IMR-90 (cell line): Measurements from ENCODE around the gene PTGER2. TPM values are rescaled to one million over a fixed set of nuclear protein-coding genes. Genes with fewer than 3 reads are reported as not detected.

Experiments used
- ATAC-seq: fragments of 200-7000 bp; cut with Tn5 transposase; 2 replicates; pipeline ENCODE4 v1.9.1; 2020; ENCODE audit warnings: low read depth, mild to moderate bottlenecking, moderate library complexity
- BruUV-seq: library from RNA; stranded (reverse); fragments of 400-500 nt; replicated peaks from 2 replicates; lab custom pipeline; 2021; lab: Mats Ljungman, UMichigan
- CTCF ChIA-PET: fragments of 300-600 bp; formaldehyde crosslinking; extraction: SDS; loops from one replicate; lab custom pipeline; 2021; ENCODE audit warnings: antibody characterized with exemption; lab: Yijun Ruan, JAX
- POLR2A ChIA-PET: fragments of 300-600 bp; sonication (Branson Sonifier 250); formaldehyde crosslinking; loops from one replicate; lab custom pipeline; 2022; ENCODE audit warnings: antibody characterized with exemption; ENCODE audit not compliant: unreplicated experiment; lab: Charles Lee
- DNase-seq: peaks from one replicate; pipeline ENCODE4 v3.0.0; 2013
- H2AFZ ChIP-seq: replicated peaks from 2 replicates; pipeline ENCODE3; 2013; ENCODE audit warnings: low read length, mild to moderate bottlenecking; ENCODE audit not compliant: poor library complexity
- H2AK5ac ChIP-seq: 2 replicates; pipeline ENCODE4 v1.6.1; 2013; ENCODE audit warnings: low read depth, low read length, inconsistent platforms
- H2AK9ac ChIP-seq: replicated peaks from 2 replicates; pipeline ENCODE3; 2013; ENCODE audit warnings: mild to moderate bottlenecking, low read depth, low read length, moderate library complexity; ENCODE audit not compliant: poor library complexity
- H2BK120ac ChIP-seq: 2 replicates; pipeline ENCODE4 v1.6.1; 2013; ENCODE audit warnings: low read depth, low read length, inconsistent platforms
- H2BK15ac ChIP-seq: 3 replicates; pipeline ENCODE4 v1.6.1; 2013; ENCODE audit warnings: low read depth, low read length, inconsistent platforms
- H2BK20ac ChIP-seq: 2 replicates; pipeline ENCODE4 v1.6.1; 2013; ENCODE audit warnings: low read depth, mild to moderate bottlenecking, inconsistent platforms, low read length, moderate library complexity
- H2BK5ac ChIP-seq: 2 replicates; pipeline ENCODE4 v1.6.1; 2013; ENCODE audit warnings: mild to moderate bottlenecking, low read depth, low read length, inconsistent platforms; ENCODE audit not compliant: poor library complexity, severe bottlenecking
- H3K14ac ChIP-seq: replicated peaks from 2 replicates; pipeline ENCODE4 v1.6.1; 2013; ENCODE audit warnings: low read depth, low read length, inconsistent platforms
- H3K18ac ChIP-seq: 2 replicates; pipeline ENCODE4 v1.6.1; 2013; ENCODE audit warnings: low read depth, low read length, control low read depth
- H3K23ac ChIP-seq: 2 replicates; pipeline ENCODE4 v1.6.1; 2013; ENCODE audit warnings: low read depth, low read length, inconsistent platforms
- H3K27ac ChIP-seq: 2 replicates; pipeline ENCODE4 v1.5.1; 2013; ENCODE audit warnings: mild to moderate bottlenecking, control low read depth, low read length; ENCODE audit not compliant: insufficient read depth
- H3K27me3 ChIP-seq: 2 replicates; pipeline ENCODE4 v1.6.1; 2013; ENCODE audit warnings: low read length; ENCODE audit not compliant: control insufficient read depth, insufficient read depth
- H3K36me3 ChIP-seq: 2 replicates; pipeline ENCODE4 v1.6.1; 2013; ENCODE audit warnings: low read length, mixed read lengths; ENCODE audit not compliant: control insufficient read depth, insufficient read depth
- H3K4ac ChIP-seq: 2 replicates; pipeline ENCODE4 v1.6.1; 2013; ENCODE audit warnings: low read depth, low read length, inconsistent platforms
- H3K4me1 ChIP-seq: 2 replicates; pipeline ENCODE4 v1.6.1; 2013; ENCODE audit warnings: low read length, mixed read lengths; ENCODE audit not compliant: control insufficient read depth, insufficient read depth
- H3K4me2 ChIP-seq: 2 replicates; pipeline ENCODE4 v1.6.1; 2013; ENCODE audit warnings: low read depth, mild to moderate bottlenecking, control low read depth, low read length, moderate library complexity
- H3K4me3 ChIP-seq: 2 replicates; pipeline ENCODE4 v1.5.1; 2013; ENCODE audit warnings: low read depth, mild to moderate bottlenecking, control low read depth, low read length, moderate library complexity; ENCODE audit not compliant: insufficient read depth
- H3K56ac ChIP-seq: 2 replicates; pipeline ENCODE4 v1.6.1; 2013; ENCODE audit warnings: low read length, inconsistent platforms; ENCODE audit not compliant: insufficient read depth; ENCODE audit errors: extremely low read depth
- H3K79me1 ChIP-seq, 2 experiments: 2 replicates each; pipeline ENCODE4 v1.6.1; 2013; ENCODE audit warnings: low read length in 2 of 2, inconsistent platforms in 1 of 2, low read depth in 1 of 2
- H3K9ac ChIP-seq: 2 replicates; pipeline ENCODE4 v1.6.1; 2013; ENCODE audit warnings: low read depth, low read length, control low read depth
- H3K9me1 ChIP-seq: 2 replicates; pipeline ENCODE4 v1.6.1; 2013; ENCODE audit warnings: low read length, inconsistent platforms; ENCODE audit not compliant: insufficient read depth
- H3K9me3 ChIP-seq: 2 replicates; pipeline ENCODE4 v1.6.1; 2013; ENCODE audit warnings: low read length; ENCODE audit not compliant: control insufficient read depth, insufficient read depth
- H4K20me1 ChIP-seq: 2 replicates; pipeline ENCODE4 v1.6.1; 2013; ENCODE audit warnings: low read length, inconsistent platforms; ENCODE audit not compliant: insufficient read depth
- H4K5ac ChIP-seq: 2 replicates; pipeline ENCODE4 v1.6.1; 2013; ENCODE audit warnings: mild to moderate bottlenecking, low read depth, low read length, control low read depth
- H4K8ac ChIP-seq, 2 experiments: 2 replicates each; pipeline ENCODE4 v1.6.1; 2013; ENCODE audit warnings: low read depth in 2 of 2, low read length in 2 of 2, control low read depth in 1 of 2, inconsistent platforms in 1 of 2
- H4K91ac ChIP-seq: 2 replicates; pipeline ENCODE4 v1.6.1; 2013; ENCODE audit warnings: low read depth, low read length, inconsistent platforms; ENCODE audit not compliant: insufficient read depth
- BHLHE40 ChIP-seq: fragments of 150-350 bp; IDR thresholded peaks from 2 replicates; pipeline ENCODE4 v1.6.1; 2016; ENCODE audit warnings: mild to moderate bottlenecking, low read depth, low read length
- CEBPB ChIP-seq: IDR thresholded peaks from 2 replicates; pipeline ENCODE4 v1.6.1; 2012; ENCODE audit warnings: low read depth, low read length, improper control_type of control experiment
- CHD1 ChIP-seq: IDR thresholded peaks from 2 replicates; pipeline ENCODE4 v1.6.1; 2012; ENCODE audit warnings: low read depth, low read length, improper control_type of control experiment
- FOS ChIP-seq: fragments of 150-350 bp; IDR thresholded peaks from 2 replicates; pipeline ENCODE4 v1.6.1; 2016; ENCODE audit warnings: low read depth, low read length
- MAFK ChIP-seq: IDR thresholded peaks from 2 replicates; pipeline ENCODE4 v1.6.1; 2012; ENCODE audit warnings: low read depth, low read length, improper control_type of control experiment
- MAZ ChIP-seq: IDR thresholded peaks from 2 replicates; pipeline ENCODE4 v1.6.1; 2012; ENCODE audit warnings: low read depth, mild to moderate bottlenecking, low read length, improper control_type of control experiment, moderate library complexity, borderline replicate concordance
- MXI1 ChIP-seq: IDR thresholded peaks from 2 replicates; pipeline ENCODE4 v1.6.1; 2012; ENCODE audit warnings: low read depth, mild to moderate bottlenecking, low read length, moderate library complexity, borderline replicate concordance
- NFE2L2 ChIP-seq: fragments of 150-350 bp; IDR thresholded peaks from 2 replicates; pipeline ENCODE4 v1.6.1; 2016; ENCODE audit warnings: low read depth, mild to moderate bottlenecking, low read length
- POLR2A ChIP-seq: IDR thresholded peaks from 2 replicates; pipeline ENCODE4 v1.6.1; 2012; ENCODE audit warnings: mild to moderate bottlenecking, low read depth, low read length
- RAD21 ChIP-seq: IDR thresholded peaks from 2 replicates; pipeline ENCODE4 v1.6.1; 2012; ENCODE audit warnings: low read length, improper control_type of control experiment
- RCOR1 ChIP-seq: IDR thresholded peaks from 2 replicates; pipeline ENCODE4 v1.6.1; 2012; ENCODE audit warnings: mild to moderate bottlenecking, low read length, improper control_type of control experiment; ENCODE audit not compliant: insufficient replicate concordance
- RFX5 ChIP-seq: IDR thresholded peaks from 2 replicates; pipeline ENCODE4 v1.8.0; 2012; ENCODE audit warnings: low read depth, mild to moderate bottlenecking, low read length, moderate library complexity
- SMC3 ChIP-seq: fragments of 150-350 bp; IDR thresholded peaks from 2 replicates; pipeline ENCODE4 v1.6.1; 2016; ENCODE audit warnings: low read depth, mild to moderate bottlenecking, antibody characterized with exemption, low read length, moderate library complexity
- WGBS, 2 experiments: methylation state at CpG; one replicate each; pipeline versions ENCODE4 v1.1.5 to v1.1.7; 2013; ENCODE audit warnings: missing lambda C conversion rate in 2 of 2; ENCODE audit not compliant: insufficient read length in 1 of 2; ENCODE audit errors: extremely low coverage in 2 of 2; 5-methylcytosine and 5-hydroxymethylcytosine counted together
- dilution Hi-C: fragments of 300-500 bp; cut with HindIII; formaldehyde crosslinking; loops from one replicate; pipeline ENCODE4 v1.14.3; 2018; ENCODE audit warnings: low sequenced_read_pairs; ENCODE audit not compliant: unreplicated experiment
- in situ Hi-C: fragments of 300-500 bp; cut with MboI; formaldehyde crosslinking; loops from 3 replicates; pipeline ENCODE4 v1.14.3; 2019; ENCODE audit warnings: low sequenced_read_pairs, inconsistent platforms, mixed read lengths
- intact Hi-C: fragments of 100-400 bp; cut with micrococcal nuclease; formaldehyde crosslinking; loops from 2 replicates; pipeline ENCODE4 v1.10.0; 2022
- polyA plus RNA-seq, 3 experiments: library from polyadenylated mRNA; depleted of rRNA; stranded (reverse); fragments of >200 nt; gene quantifications; 2 replicates each; pipeline ENCODE4 v1.2.3, GENCODE V29; 2012; ENCODE audit warnings: low replicate concordance in 1 of 3
- total RNA-seq: library from RNA; depleted of rRNA; stranded (reverse); fragments of >200 nt; gene quantifications from 2 replicates; pipeline ENCODE4 v1.2.3, GENCODE V29; 2012
- TF ChIP-seq, protein P1 (sequence below): fragments of 150-350 bp; IDR thresholded peaks from 2 replicates; pipeline ENCODE4 v1.6.1; 2016; ENCODE audit warnings: low read depth, mild to moderate bottlenecking, low read length, moderate library complexity, borderline replicate concordance
- TF ChIP-seq, protein P2 (sequence below): fragments of 150-350 bp; IDR thresholded peaks from 2 replicates; pipeline ENCODE4 v1.6.1; 2017; ENCODE audit warnings: mild to moderate bottlenecking, antibody characterized with exemption, low read length, low read depth
- TF ChIP-seq, protein P3 (sequence below): conservative IDR thresholded peaks from 2 replicates; pipeline ENCODE4 v1.5.1; 2012; ENCODE audit warnings: mild to moderate bottlenecking, low read depth, low read length, improper control_type of control experiment

PTGER2 gene
- total and polyA plus RNA-seq, 2 of the 4 experiments (the other 2 are of a cell fraction): 24.7 to 58.5 TPM

GRCh38 chr14:52283099-52283498 lies 31.0 kb upstream of the PTGER2 start:
- Histone ChIP-seq H3K27me3 (no peaks in the 10 kb centered on the region; the same call in 1 of the 2 replicates), H3K4ac (no peak overlapping the region), H2AFZ (no peak overlapping the region), H3K27ac (no peak overlapping the region), H3K36me3 (no peaks in the 10 kb centered on the region), H3K79me1 (no peaks in the 10 kb centered on the region), H3K9ac (no peak overlapping the region), H3K9me1 (no peaks in the 10 kb centered on the region), H3K56ac (no peak overlapping the region), H4K8ac (no peak overlapping the region), H4K5ac (no peak overlapping the region), H4K20me1 (no peaks in the 10 kb centered on the region), H3K18ac (no peak overlapping the region), H2AK9ac (no peak overlapping the region), H4K91ac (no peak overlapping the region), H3K9me3 (no peaks in the 10 kb centered on the region), H2BK15ac (no peak overlapping the region), H3K4me2 (no peak overlapping the region), H2BK20ac (no peak overlapping the region), H2BK5ac (no peak overlapping the region), H3K4me3 (no peak overlapping the region), H3K14ac (no peak overlapping the region), H3K23ac (no peak overlapping the region), H3K4me1 (peaks cover 2% of the 10 kb centered on the region), H2BK120ac (no peak overlapping the region), H2AK5ac (no peak overlapping the region)
- BruUV-seq: no TSS peak
- TF ChIP-seq POLR2A: no peak
- TF ChIP-seq RAD21: no peak
- TF ChIP-seq NFE2L2: no peak
- no peak for TF ChIP-seq RFX5
- no peak for TF ChIP-seq CEBPB
- TF ChIP-seq MAZ: no peak
- TF ChIP-seq FOS: no peak
- TF ChIP-seq SMC3: no peak
- TF ChIP-seq MAFK: no peak
- TF ChIP-seq, protein P1, sequence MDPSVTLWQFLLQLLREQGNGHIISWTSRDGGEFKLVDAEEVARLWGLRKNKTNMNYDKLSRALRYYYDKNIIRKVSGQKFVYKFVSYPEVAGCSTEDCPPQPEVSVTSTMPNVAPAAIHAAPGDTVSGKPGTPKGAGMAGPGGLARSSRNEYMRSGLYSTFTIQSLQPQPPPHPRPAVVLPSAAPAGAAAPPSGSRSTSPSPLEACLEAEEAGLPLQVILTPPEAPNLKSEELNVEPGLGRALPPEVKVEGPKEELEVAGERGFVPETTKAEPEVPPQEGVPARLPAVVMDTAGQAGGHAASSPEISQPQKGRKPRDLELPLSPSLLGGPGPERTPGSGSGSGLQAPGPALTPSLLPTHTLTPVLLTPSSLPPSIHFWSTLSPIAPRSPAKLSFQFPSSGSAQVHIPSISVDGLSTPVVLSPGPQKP: no peak
- no peak for TF ChIP-seq BHLHE40
- TF ChIP-seq, protein P2, sequence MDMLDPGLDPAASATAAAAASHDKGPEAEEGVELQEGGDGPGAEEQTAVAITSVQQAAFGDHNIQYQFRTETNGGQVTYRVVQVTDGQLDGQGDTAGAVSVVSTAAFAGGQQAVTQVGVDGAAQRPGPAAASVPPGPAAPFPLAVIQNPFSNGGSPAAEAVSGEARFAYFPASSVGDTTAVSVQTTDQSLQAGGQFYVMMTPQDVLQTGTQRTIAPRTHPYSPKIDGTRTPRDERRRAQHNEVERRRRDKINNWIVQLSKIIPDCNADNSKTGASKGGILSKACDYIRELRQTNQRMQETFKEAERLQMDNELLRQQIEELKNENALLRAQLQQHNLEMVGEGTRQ: no peak
- no peak for TF ChIP-seq RCOR1
- no peak for TF ChIP-seq CHD1
- no peak for TF ChIP-seq MXI1
- TF ChIP-seq, protein P3, sequence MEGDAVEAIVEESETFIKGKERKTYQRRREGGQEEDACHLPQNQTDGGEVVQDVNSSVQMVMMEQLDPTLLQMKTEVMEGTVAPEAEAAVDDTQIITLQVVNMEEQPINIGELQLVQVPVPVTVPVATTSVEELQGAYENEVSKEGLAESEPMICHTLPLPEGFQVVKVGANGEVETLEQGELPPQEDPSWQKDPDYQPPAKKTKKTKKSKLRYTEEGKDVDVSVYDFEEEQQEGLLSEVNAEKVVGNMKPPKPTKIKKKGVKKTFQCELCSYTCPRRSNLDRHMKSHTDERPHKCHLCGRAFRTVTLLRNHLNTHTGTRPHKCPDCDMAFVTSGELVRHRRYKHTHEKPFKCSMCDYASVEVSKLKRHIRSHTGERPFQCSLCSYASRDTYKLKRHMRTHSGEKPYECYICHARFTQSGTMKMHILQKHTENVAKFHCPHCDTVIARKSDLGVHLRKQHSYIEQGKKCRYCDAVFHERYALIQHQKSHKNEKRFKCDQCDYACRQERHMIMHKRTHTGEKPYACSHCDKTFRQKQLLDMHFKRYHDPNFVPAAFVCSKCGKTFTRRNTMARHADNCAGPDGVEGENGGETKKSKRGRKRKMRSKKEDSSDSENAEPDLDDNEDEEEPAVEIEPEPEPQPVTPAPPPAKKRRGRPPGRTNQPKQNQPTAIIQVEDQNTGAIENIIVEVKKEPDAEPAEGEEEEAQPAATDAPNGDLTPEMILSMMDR: no peak
- POLR2A ChIA-PET: no interaction called here
- CTCF ChIA-PET: interaction anchor here (0.7 to 1.3 kb wide), 2 partner anchors 17 to 41 kb away, joined by 3 read pairs; no protein-coding TSS in a partner anchor
- dilution Hi-C loops (no loop called here), in situ Hi-C loops (no loop called here), intact Hi-C loops (no loop called here)
- no CpG with 5 or more reads among the region's 2 CpGs for WGBS, 2 experiments
- no peak for ATAC-seq
- DNase-seq: no peak
